CD4-positive, alpha-beta T cell treated with Interleukin-12 subunit alpha and Interleukin-12 subunit beta, for 1 hour (primary cell): ENCODE data around the gene FAM89A.

Experiments used
- DNase-seq: peaks from one replicate; pipeline ENCODE4 v3.0.0-alpha.2; 2020

FAM89A gene

GRCh38 chr1:231040019-231040799 is at the start of gene FAM89A:
FAM89A (minus strand) TSS chr1:231040254; CDS start chr1:231040211, 43 bp downstream.
- DNase-seq, result peak; percentile 78

DNA sequence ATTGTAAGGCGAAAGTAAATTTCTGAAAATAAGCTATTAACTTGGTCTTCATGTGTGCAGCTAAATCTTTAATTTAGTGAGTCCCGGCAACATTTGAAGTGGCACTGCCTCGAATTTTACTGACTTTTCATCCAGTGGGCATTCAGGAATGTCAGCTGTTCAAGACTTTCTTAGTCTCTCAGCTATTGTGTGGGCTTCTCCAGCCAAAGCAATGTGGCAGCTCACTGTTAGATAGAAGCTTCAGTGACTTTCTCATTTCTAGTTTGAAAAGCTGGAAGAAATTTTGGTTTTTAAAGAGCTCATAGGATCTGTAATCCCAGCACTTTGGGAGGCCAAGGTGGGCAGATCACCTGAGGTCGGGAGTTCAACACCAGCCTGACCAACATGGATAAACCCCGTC is 44.3 kb upstream of the FAM89A start:
- no peak for DNase-seq

DNA sequence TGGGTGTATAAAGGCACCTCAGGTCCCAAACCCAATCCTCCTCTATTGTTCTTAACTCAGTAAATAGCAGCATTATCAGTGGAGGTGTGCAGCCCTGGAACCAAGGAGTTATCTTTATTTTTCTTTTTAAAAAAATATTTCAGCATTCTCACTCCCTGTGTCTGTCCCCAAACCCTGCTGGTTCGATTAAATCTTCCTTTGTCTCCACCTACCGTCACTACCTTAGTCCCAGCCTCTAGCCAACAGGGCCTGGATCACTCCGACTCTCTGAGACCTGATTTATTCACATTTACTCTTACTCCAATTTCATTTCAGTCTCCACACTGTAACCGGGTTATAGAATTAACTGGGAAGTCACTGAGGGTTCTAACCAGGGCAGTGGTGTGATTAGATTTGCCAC is 39.1 kb upstream of the FAM89A start:
- no peak for DNase-seq

GRCh38 chr1:231078250-231078649 is 38.2 kb upstream of the FAM89A start:
- DNase-seq, result no peak

DNA sequence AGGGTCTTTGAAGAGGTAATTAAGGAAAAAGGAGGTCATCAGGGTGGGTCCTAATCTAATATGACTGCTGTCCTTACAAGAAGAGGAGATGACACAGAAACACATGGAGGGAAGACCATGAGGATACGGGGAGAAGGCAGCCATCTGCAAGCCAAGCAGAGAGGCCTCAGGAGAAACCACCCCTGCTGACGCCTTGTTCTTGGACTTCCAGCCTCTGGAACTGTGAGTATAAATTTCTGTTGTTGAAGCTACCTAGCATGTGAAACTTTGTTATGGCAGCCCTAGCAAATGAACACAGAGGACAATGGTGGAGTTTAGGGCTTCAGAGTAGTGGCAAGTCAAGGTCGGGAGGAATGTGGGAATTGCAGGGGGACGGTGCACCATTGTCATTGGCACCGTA is 36.7 kb upstream of the FAM89A start:
- no peak for DNase-seq

- no peak for DNase-seq
Observed at GRCh38 chr1:231075497-231075896, 35.4 kb upstream of the FAM89A start.

DNA sequence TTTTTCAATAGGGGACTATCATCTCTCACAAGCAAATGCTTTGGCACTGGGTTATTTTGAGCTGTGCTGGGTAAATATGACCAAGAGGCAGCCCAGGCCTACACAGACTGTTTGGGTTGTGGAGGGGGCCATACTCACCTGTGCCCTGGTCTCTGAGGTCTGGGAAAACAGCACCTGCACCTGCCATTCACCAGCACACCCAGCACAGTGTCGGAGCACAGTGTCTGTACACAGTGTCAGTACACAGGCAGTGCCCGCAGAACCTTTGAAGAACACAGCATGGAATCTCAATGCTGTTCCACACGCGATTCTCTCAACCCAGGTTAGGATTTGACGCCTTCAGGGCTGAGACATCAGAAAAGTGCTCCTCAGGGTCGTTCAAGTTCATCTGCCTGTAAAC is 35.0 kb upstream of the FAM89A start:
- DNase-seq, result no peak

DNA sequence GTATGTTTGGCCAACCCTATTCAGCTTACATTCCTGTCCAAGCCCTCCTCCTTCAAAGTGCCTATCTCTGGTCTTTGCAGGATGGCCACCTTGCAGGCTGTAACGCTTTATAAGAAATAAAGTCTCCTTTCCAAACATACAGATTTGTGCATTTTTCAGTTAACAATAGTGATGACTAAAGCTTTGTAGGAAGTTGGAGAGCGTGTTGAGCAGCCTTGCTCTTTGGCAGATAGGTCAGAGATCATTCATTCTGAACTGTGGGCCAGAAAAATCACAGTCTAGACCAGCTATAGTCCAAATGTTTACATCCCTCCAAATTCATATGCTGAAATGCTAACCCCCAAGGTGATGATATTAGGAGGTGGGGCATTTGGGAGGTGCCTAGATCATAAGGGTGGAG is 34.0 kb upstream of the FAM89A start:
- DNase-seq, result no peak

GRCh38 chr1:231073331-231073730 is 33.3 kb upstream of the FAM89A start:
- no peak for DNase-seq

DNA sequence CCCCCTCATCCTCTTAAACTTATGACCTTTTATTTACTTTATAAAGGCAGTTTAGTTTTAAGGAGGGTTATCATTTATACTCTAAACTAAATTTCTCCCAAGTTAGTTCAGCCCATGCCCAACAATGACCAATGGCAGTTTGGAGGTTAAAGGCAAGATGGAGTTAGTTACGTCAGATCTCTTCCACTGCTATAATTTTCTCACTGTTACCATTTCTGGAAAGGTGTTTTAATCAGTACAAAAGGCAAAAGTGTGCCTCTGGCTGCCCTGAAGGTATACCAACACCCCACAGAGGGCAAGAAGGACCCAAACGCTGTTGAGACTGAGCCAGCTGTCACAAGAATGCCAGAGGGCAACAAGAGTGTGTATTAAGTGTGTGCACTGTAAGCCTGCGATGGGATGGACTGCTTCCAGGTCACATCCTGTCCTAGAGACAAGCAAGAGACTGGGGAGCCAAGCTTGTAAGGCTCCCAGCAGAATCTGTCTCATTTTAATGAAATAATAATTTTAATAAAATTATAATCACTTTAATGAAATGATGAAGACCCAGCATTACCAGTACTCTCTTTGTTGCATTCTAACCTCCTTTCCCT is 32.5 kb upstream of the FAM89A start:
- no peak for DNase-seq

- no peak for DNase-seq
Observed at GRCh38 chr1:231072041-231072440, 32.0 kb upstream of the FAM89A start.

- DNase-seq, result no peak
Observed at GRCh38 chr1:231070758-231071444, 30.8 kb upstream of the FAM89A start.

DNA sequence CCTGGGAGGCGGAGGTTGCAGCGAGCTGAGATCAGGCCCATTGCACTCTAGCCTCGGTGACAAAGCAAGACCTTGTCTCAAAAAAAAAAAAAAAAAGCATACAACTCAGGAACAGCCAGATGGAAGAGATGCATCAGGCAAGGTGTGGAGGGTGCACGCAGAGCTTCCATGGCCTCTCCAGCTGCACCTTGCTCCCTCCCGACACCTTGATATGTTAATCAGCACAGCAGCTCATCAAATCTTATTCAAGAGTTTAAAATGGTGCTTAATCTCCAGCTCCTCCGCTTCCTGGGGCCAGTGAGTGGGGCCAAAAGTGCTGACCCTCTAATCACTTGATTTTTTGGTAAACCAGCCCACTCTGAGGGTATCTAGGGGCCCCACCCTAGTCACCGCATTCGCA is 29.3 kb upstream of the FAM89A start:
- DNase-seq, result no peak

- DNase-seq, result no peak
Observed at GRCh38 chr1:231068762-231069161, 28.7 kb upstream of the FAM89A start.

- no peak for DNase-seq
Observed at GRCh38 chr1:231065510-231066241, 25.6 kb upstream of the FAM89A start.

- no peak for DNase-seq
Observed at GRCh38 chr1:231064418-231064817, 24.4 kb upstream of the FAM89A start.

GRCh38 chr1:231063331-231063730 is 23.3 kb upstream of the FAM89A start:
- DNase-seq, result no peak

GRCh38 chr1:231062500-231063270 is 22.6 kb upstream of the FAM89A start:
- DNase-seq, result no peak

DNA sequence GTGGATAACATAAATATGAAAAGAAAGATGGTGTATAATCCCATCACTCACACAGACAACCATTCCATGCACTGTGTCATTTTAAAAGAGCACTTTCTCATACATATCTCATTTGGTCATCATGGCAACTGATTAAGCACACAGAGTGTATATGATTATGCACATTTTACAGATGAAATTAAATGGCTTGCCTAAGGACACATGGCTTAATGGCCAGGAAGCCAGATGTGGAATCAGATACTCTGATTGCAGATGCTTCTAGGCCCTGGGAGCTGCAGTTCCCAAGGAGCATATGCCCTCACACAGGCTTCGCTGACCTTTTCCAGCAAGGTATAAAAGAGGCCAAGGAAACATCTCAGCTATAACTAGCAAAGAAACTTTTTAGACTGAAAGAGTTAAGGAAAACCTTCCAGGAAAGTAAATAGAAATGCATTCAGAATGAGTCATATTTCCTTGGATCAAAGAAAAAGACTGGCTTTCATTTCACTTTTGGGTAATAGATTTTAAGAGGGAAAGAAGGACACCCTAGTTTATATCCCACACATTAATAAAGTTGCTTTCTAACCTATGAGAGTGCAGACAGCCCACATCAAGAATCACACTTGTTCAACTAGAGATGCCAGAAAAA is 19.6 kb upstream of the FAM89A start:
- DNase-seq, result no peak

DNA sequence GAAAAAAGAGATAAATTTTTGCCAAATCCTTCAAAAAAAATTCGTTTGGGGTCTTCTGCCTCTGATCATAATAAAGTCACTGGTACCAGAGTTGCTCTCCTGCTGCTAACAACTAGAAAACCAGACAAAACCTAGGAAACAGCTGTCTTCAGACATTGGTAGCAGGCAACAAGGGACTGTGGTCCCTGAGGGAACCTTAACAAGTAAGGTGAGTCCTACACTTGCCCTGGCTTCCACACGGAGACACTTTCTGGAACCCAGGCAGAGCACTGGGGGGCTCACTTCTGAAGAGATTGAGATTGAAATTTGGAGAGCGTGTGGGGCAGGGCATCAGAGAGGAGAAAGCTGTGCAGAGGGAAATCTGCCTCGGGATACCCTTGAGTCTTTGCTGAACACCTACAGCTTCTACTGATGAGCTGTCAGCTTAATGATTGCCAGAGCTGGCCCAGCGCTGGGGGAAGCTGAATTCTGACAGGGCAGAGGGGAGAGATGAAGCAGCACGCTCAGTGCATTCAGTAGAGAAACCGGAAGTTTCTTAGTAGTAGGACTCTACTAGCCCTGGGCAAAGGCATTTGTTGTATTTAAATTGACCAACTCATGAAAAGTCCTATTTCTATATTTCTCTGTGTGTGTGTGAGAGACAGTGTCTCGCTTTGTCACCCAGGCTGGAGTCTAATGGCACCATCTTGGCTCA is 18.5 kb upstream of the FAM89A start:
- DNase-seq, result no peak

- no peak for DNase-seq
Observed at GRCh38 chr1:231057410-231057809, 17.4 kb upstream of the FAM89A start.

DNA sequence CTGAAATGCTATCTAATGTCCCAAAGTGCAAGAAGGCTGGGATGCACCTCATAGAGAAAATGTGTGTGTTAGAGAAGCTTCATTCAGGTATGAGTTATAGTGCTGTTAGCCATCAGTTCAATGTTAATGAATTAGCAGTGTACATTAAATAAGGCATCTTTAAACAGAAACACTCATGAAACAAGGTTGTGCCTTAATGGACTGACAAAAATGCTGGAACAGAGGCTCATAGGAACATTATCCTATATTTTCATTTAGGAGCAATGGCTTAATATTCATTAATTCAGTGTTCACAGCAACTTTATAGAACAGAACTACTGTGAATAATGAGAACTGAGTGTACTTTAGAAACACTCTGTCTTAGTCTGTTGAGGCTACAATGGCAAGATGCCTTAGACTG is 15.2 kb upstream of the FAM89A start:
- no peak for DNase-seq
